CD4-positive, alpha-beta T cell treated with Interleukin-2 at 100 ng/mL for 4 hours (primary cell): ENCODE measurements around the gene RRP1.
"Not testable (repeated sequence)": the region's sequence is repeated elsewhere in the genome, so short reads cannot be mapped to it uniquely, and the experiment has no call there.

Experiments
- DNase-seq: peaks from one replicate; pipeline ENCODE4 v3.0.0-alpha.2; 2020; ENCODE audit warnings: low spot score

The RRP1 gene

DNA sequence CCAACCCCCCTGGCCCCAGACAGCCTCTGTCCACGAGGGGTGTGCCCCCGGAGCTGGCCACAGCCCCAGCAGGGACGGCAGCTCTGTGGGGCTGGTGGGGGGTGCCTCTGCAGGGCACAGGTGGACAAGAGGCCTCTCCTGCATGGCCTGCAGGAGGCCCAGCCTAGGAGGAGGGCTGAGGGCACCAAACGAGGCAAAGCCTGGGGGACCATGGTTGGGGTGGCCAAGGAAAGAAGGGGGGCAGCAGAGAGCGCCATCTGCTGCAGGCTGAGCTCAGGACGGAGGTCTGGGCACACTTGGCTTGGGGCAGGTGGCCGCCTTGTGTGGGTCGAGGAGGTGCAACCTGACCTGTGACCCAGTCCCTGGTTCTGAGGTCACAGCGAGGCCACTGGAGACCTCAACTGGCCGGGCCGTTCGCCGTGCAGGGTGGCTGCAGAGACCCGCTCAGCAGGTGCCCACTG, 27.3 kb downstream of the RRP1 start:
- DNase-seq = no peak

DNA sequence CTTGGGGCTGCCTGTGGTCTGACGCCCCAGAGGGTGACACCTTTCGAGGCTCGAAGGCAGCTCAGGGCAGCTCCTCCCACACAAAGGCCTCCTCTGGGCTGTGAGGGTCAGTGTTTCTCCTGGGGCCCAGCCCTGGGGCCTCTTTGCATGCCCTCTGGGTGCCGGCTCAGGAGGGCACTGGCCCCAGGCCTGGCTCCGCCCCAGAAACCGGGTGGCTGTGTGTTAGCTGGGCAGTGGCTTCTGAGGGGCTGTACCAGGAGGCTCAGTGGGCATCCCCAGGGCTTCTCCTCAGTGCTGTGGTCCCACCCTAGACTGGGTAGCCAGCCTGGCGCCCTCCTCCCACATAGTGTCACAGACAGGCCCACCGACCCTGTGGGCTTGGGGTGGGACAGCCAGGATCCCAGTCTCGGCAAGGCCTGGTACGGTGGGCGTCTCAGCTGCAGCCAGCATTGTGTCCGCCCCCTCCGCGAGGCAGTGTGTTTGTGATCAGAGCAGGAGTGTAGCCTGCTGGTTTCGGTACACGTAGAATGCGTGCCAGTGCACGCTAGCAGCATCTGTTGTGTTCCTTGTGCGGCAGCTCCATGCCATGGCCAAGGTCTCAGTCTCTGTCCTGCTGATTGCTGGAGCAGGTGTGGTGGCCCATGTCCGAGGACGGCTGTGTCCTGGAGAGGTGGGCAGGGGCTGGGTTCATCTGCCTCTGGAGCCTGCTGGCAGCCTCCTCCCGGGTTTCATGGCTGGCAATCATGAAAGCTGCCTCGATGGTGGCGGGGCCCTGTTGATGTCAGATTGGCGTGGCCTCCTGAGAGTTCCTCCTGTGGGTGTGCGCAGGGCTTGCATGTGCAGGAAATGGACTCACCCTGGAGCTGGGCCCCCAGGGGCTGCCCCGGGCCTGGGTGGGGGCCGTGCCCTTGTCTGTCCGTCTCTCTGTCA, 28.0 kb downstream of the RRP1 start:
- no peak for DNase-seq

DNA sequence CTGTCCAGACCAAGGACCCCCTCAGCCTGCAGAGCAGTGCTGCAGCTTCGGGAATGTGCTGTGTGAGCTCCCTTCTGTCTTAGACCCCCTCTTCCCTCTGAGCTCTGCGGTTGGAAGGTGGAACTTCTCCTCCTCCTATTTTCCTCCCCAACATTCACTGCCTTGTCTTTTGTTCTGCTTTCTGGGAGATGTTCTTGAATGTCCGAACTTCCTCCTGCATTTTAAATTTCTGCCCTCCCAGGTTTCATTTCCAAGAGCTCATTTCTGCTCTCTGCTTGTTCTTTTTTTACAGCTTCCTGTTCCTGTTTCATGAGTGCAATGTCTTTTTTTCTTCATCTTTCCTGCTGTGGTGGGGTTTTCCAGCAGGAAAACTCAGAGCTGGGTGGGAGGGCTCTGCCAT, 29.3 kb downstream of the RRP1 start:
- no peak for DNase-seq

DNA sequence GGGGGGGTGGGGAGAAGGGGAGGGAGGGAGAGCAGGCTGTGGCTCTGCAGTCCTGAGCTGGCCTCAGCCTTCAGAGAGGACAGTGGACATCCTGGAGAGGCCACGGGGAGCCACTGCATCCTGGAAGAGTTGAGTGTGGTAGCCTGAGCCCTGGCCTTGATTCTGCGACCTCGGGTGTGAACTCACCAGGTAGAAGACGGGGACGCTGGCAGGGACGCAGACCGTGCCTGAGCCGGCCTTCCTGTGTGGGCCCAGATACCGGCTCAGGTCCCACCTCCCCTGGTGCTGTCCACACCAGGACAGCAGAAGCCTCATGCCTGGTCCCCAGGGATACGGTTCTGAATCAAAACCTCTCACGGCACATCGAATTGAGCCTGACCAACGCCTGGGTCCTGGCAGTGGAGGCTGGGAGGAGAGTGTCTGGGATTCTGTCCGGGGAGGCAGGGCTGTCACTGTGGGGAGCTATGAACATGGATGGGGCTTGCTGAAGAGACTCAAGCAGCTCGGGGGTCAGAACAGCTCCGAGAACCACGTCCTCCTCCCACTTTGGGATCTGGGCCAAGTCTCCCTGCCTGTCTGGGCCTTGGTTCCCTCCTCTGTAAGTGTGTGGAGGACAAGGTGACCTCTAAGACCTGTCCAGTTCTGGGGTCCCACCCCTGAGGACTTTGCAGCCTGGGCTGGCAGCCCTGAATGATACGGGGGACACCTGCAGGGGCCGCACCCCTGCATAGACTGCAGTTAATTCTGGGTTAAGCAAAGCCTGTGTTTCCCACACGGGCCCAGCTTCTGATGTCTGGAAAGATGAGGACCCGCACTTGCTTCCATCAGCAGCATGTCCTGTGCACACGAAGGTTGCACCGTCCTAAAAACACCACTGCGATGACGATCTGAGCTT, 30.4 kb downstream of the RRP1 start:
- no peak for DNase-seq

DNA sequence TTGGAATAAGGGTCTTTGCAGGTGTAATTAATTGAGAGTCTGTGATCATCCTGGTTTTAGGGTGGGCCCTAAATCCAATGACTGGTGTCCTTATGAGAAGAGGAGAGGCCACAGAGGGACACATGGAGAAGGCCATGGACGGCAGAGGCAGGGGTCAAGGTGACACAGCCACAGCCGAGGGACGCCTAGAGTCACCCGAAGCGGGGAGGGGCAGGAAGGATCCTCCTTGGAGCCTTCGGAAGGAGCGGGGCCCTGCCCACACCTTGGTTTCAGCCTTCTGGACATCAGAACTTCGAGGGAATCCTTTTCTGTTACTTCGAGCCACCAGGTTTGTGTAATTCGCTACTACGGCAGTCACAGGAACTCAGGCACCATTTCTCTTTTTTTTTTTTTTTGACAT, 31.1 kb downstream of the RRP1 start:
- no peak for DNase-seq

DNA sequence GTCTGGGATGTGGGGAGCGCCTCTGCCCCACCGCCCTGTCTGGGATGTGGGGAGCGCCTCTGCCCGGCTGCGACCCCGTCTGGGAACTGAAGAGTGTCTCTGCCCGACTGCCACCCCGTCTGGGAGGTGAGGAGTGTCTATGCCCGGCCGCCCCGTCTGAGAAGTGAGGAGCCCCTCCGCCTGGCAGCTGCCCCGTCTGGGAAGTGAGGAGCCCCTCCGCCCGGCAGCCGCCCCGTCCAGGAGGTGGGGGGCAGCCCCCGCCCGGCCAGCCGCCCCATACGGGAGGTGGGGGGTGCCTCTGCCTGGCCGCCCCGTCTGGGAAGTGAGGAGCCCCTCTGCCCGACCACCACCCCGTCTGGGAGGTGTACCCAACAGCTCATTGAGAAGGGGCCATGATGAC, 32.8 kb downstream of the RRP1 start:
- not testable (repeated sequence) for DNase-seq

DNA sequence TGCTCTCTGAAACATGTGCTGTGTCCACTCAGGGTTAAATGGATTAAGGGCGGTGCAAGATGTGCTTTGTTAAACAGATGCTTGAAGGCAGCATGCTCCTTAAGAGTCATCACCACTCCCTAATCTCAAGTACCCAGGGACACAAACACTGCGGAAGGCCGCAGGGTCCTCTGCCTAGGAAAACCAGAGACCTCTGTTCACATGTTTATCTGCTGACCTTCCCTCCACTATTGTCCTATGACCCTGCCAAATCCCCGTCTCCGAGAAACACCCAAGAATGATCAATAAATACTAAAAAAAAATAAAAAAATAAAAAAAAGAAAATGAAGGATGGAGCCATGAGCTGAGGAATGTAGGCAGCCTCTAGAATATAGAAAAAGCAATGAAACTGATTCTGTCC, 33.4 kb downstream of the RRP1 start:
- DNase-seq = not testable (repeated sequence)

DNA sequence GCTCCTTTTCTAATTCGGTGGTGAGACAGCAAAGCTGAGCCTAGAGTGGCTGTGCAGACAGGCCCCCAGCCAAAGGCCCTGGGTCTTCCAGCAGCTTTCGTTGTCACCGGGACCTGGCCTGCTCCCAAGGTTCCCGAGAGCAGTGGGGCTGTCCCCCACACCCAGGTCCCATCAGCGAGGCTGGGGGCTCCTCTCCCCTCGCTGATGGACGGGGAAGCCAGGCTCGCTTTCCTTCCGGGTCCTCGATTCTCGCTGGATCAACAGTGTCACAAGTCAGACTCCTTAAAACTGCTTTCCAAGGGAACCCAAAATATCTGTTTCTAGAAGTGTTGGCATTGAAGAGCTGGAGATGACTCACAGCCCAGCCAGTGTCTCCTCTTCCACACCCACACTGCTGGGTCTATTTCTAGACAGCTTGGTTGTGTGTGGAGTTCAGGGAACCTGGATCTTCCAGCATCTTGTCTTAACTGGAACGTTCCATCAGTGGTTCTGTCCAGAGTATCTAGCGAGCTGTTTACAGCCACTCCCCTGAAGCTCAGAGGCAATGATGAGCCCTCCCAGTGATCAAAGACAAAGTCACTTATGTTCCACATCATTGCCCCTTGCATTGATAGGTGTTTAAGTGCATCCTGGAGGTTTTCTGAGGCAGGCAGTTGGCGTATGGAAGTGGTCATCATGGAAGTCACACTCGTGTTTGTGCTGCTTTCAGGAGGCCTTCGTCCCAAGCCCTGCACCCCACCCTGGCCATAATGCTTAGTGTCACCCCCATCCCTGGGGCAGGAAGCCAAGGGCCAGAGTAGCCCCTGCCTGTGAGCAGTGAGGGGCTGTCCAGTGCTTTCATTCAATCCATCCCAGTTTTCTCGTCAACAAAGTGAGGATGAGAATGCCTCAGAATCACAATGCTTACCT, 35.2 kb downstream of the RRP1 start:
- DNase-seq = no peak

DNA sequence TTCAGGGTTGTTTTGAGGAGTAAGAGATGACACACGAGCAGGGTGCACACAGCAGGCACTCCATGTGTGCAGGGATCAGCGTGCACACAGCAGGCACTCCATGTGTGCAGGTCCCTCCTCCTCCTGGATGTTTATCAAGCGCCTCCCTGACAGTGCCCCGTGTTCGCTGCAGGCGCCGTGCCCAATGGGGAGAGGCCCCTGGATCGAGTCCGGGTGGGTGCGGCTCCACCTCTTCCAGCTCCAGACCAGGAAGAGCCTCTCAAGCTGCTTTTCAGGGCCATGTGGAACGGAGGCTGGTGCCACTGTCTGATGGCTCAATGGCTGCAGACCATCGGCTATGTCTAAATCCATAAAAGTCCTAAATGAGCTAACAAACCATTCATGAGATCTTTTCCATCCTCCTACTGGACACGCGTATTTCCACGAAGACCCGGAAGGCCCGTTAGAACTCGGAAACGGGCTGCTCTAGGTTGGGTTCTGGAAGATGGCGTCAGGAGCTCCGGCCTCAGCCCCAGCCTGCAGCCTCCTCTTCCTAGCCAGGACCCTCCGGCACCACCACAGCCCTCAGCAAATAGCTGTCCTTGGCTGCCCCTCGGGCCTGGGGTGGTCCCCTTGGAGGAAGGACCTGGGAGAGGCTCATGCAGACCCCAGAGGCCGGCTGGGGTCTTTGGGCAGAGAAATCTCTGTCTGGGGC, 36.0 kb downstream of the RRP1 start:
- no peak for DNase-seq

DNA sequence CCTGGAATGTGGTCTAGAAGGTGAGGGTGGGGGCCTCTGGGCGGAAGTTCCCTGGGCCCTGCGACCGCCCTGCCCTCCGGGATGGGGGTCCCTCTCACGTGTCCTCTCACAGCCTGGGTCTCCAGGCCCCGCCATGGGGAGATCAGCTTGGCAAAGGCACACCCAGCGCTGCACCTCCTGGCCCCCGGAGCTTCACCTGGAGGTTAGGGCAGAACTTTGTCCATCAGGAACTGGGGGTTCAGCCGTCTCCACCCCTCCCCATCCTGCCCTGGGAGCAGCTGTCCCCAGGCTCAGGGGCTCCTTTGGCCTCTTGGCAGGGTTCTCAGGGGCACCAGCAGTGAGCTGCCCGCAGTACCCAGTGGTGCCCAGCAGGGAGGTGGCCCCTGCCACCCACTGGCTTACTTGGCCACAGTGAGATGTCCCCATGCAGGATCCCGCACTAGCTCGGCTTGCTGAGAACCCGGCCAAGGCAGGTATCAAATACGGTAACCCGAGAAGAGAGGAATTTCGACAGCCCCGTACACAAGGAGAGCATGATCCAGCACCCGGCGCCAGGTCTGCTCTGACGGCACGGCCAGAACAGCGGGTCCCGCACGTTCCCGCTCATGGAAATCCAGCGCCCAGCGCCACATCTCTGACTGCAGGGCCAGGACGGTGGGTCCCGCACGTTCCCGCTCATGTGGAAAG, 36.7 kb downstream of the RRP1 start:
- DNase-seq = no peak

DNA sequence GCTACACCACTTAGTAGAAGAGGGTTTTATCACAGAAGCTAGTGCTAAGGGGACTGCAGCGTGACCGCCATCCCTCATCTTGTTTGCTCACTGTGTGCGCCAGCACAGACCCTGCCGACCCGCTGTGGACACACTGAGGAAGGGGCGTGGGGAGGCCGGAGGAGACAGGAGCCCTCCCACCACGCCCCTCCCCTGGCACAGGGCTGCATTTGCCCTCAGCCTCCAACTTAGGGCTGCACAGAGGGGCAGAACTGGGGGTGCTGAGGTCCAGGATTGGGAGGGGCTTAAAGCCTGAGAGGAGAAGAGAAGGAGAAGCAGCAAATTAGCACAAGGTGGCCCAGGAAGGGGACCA, 37.2 kb downstream of the RRP1 start:
- DNase-seq = no peak

DNA sequence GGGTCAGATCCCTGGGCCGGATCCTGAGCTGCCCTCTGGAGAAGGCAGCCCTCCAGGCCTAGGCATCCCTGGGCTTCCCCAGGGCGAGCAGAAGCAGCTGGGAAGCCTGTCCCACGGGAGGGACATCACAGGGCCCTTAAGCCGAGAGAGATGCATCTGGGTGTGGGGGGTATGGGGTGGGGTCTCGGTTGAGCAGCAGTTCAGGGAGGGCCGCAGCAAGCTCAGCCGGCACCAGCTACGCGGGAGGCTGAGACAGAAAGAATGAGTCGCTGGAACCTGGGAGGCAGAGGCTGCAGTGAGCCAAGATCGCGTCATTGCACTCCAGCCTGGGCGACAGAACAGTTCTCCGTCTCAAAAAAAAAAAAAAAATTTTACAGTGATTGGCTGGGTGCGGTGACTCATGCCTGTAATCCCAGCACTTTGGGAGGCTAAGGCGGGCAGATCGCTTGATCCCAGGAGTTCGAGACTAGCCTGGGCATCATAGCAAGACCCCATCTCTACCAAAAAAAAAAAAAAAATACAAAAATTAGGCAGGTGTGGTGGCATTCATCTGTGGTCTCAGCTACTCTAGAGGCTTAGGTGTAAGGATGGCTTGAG, 37.7 kb downstream of the RRP1 start:
- DNase-seq = no peak

DNA sequence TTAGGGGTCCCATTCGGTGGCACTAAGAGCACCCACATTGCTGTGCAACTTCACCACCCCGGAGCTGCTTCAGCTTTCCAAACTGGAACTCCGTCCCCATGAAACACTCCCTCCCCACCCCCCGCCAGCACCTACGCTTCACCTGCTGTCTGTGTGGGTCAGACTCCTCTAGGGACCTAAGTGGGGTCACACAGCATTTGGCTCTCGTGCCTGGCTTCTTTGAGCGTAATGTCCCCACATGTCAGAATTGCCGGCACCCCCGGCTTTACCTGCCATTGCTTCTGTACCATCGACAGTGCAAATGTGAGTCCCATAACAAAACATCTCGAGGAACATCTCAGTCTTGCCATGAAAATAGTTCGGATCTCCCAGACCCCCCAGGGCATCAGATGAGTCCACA, 39.8 kb downstream of the RRP1 start:
- no peak for DNase-seq

DNA sequence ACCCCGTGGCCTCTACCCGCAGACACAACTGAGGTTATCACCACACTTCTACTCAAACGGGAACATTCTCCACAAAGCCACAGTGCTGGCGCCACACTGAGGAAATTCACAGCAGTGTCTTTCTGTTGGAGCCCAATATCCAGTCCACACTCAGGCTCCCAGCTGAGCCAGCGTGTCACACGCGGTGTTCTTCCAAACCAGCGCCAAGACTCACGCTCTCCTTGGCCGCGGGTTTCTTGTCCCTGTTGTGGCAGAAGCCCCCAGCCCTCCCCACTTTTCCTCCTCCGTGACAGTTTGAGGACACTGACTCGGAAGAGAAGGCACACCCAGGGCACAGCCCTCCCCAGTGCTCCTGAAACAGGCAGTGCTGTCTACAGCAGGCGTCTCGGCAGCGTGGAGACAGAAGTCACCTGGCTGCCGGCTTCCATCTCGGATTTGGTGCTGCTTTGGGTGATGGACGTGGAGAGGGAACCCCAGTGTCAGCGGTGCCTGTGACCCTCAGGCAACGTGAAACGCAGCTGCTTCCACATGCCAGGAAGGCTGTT, 40.3 kb downstream of the RRP1 start:
- no peak for DNase-seq

DNA sequence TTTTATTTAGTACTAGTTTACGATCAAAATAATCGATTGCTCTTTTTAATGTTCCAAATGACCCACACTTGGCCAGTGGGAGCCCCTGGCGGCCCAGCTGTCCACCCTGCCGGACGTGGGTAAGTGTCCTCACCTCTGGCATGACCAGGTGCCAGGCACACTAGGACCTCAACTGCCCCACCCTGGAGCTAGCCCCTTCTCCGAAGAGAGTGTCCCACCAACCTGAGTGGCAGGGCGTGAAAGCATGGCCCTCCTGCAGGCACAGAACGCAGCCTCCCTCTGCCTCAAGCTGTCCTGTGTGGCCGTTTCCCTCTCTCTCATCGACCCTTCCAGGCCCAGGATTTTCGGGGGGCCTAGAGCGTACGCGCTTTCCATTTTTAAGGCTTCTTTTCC, 42.8 kb downstream of the RRP1 start:
- DNase-seq = no peak

DNA sequence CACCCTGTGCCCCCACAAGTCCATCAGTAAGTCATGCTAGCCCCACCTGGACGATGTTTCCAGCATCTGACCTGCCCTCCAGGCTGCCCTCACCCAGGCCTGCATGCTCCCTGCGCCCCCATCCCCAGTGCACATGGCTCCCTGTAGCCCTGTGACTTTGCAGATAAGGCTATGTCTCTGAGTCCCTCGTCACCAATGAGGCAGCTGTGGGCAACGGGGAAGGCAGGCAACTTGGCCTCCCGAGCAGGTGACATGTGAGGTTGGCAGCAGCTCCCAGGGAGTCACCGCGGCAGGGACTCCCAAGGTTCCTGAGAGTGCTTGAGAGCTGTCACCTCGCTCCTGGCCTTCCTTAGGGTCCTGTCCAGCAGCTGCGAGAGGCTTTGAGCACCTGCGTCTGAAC, 43.3 kb downstream of the RRP1 start:
- DNase-seq = no peak

DNA sequence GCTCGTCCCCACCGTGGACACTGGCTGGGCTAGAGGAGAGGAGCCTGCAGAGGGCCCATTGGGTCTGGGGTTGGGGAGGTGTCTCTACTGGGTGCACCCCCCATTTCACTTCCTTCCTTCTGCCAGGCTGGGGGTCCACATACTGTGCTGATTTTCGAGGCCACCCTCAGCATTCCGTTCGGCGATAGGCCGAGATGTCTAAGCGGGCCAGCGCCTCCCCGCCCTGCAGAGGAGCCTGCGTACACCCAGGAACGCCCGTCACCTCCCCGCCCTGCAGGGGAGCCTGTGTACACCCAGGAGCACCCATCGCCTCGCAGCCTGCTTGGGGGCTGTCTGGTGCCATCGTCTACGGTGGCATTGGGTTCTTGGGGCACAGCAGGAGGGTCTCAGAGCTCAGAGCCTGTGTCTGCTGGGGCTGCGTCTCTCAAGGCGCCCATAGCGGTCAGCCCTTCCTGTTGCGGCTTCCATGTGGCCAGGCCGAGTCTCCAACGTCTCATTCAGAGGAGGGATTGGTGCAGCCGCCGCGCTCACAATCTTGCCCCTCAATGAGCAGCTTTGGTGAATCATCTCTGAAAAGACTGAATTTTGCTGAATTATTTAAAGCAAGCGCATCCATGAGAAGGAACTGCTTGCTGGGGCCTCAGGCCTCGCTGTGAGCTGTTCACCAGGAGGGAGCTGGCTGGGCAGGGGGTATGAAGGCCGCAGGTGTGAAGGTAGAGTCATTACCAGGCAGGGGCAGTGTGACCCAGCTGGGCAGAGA, 44.9 kb downstream of the RRP1 start:
- no peak for DNase-seq

DNA sequence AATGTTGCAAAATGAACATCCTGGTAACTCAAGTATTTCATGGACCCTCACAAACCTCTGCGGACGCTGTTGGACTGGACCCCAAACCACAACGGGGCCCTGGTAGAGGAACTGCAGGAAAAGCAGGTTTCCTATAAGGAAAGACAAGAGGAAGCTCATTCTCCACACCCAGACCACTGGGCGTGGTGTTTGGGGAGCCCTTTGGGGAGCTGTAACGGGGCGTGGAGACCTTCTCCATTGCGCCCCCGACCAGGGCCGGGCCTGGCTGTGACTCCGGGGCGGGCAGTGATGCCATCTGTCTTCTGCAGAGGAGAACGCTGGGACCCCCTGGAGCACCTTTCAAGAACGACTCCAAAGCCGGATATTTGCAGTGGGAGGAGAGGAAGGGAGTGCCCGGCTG, 45.7 kb downstream of the RRP1 start:
- DNase-seq = no peak

DNA sequence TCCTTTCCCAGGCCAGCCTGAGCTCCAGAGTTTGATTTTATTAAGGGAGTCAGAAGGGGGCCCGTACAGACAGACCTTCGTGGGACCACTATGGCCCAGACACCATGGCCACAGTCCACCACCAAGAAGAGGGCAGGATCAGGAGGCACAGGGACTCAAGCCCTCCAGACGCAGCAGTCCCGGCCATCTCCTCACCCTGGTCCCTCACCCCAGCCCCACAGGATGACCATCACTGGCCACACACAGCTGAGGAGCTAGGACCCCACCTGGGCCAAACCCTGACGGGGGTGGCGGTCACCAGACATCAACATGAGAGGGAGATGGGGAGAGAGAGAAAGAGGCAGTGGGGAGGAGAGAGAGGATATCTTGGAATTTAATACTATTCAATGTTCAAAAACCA, 46.5 kb downstream of the RRP1 start:
- DNase-seq = no peak
